Nephron progenitor cell (in vitro differentiated cells): ENCODE data around the gene CAPZA1.

ENCODE experiments used
- DNase-seq: peaks from one replicate; pipeline ENCODE4 v3.0.0; 2021
- H3K27ac Mint-ChIP-seq: 2 replicates; pipeline ENCODE4 v1.8.0; 2021; ENCODE audit warnings: mild to moderate bottlenecking, moderate library complexity, mixed read lengths
- H3K27me3 Mint-ChIP-seq: 2 replicates; pipeline ENCODE4 v1.8.0; 2021; ENCODE audit warnings: mild to moderate bottlenecking, low read depth, mixed read lengths; ENCODE audit not compliant: poor library complexity
- H3K36me3 Mint-ChIP-seq: 2 replicates; pipeline ENCODE4 v1.8.0; 2021; ENCODE audit warnings: low read depth, mixed read lengths
- H3K4me1 Mint-ChIP-seq: 2 replicates; pipeline ENCODE4 v1.8.0; 2021; ENCODE audit warnings: mixed read lengths
- H3K4me3 Mint-ChIP-seq: 2 replicates; pipeline ENCODE4 v1.8.0; 2021; ENCODE audit warnings: mild to moderate bottlenecking, moderate library complexity, mixed read lengths
- H3K9me3 Mint-ChIP-seq: 2 replicates; pipeline ENCODE4 v1.8.0; 2021; ENCODE audit warnings: mild to moderate bottlenecking, moderate library complexity, mixed read lengths
- CTCF ChIP-seq: fragments of 200-600 bp; sonication (generic); IDR thresholded peaks from 2 replicates; pipeline ENCODE4 v1.5.0; 2021; ENCODE audit warnings: antibody characterized with exemption

Gene CAPZA1

GRCh38 chr1:112619518-112620376, at the start of gene CAPZA1:
TSS of gene CAPZA1 (plus strand) at chr1:112619832. CDS start at chr1:112619845, 13 bp downstream.
- H3K27me3 Mint-ChIP-seq = no peaks in the 10 kb centered on the region
- DNase-seq = peak; percentile 82
- H3K27ac Mint-ChIP-seq = peak within 1 kb of the TSS; percentile 100
- peak within 1 kb of the TSS; percentile 100 for H3K4me3 Mint-ChIP-seq
- H3K36me3 Mint-ChIP-seq = peaks cover 12% of the 10 kb centered on the region
- peaks cover 36% of the 10 kb centered on the region for H3K4me1 Mint-ChIP-seq
- no peak for TF ChIP-seq CTCF
- no peaks in the 10 kb centered on the region for H3K9me3 Mint-ChIP-seq

GRCh38 chr1:112575154-112575804, 44.4 kb upstream of the CAPZA1 start:
- no peaks in the 10 kb centered on the region for H3K27me3 Mint-ChIP-seq
- no peak overlapping the region for H3K4me3 Mint-ChIP-seq
- H3K4me1 Mint-ChIP-seq = no peaks in the 10 kb centered on the region
- H3K27ac Mint-ChIP-seq = no peak overlapping the region
- TF ChIP-seq CTCF = no peak
- no peak for DNase-seq
- peaks cover 10% of the 10 kb centered on the region for H3K9me3 Mint-ChIP-seq
- peaks cover 60% of the 10 kb centered on the region for H3K36me3 Mint-ChIP-seq

GRCh38 chr1:112576240-112576639, 43.4 kb upstream of the CAPZA1 start:
- Mint-ChIP-seq H3K27ac (no peak overlapping the region), H3K36me3 (peaks cover 63% of the 10 kb centered on the region), H3K9me3 (peaks cover 10% of the 10 kb centered on the region), H3K27me3 (no peaks in the 10 kb centered on the region), H3K4me3 (no peak overlapping the region), H3K4me1 (no peaks in the 10 kb centered on the region)
- no peak for TF ChIP-seq CTCF
- DNase-seq = no peak

- H3K4me1 Mint-ChIP-seq = no peaks in the 10 kb centered on the region
- H3K27me3 Mint-ChIP-seq = no peaks in the 10 kb centered on the region
- H3K27ac Mint-ChIP-seq = no peak overlapping the region
- H3K36me3 Mint-ChIP-seq = peaks cover 47% of the 10 kb centered on the region
- no peak for TF ChIP-seq CTCF
- H3K4me3 Mint-ChIP-seq = no peak overlapping the region
- no peak for DNase-seq
- H3K9me3 Mint-ChIP-seq = no peaks in the 10 kb centered on the region
These were observed 39.7 kb upstream of the CAPZA1 start for GRCh38 chr1:112579801-112580510.

GRCh38 chr1:112581586-112582192, 37.9 kb upstream of the CAPZA1 start:
- no peaks in the 10 kb centered on the region for H3K9me3 Mint-ChIP-seq
- no peaks in the 10 kb centered on the region for H3K27me3 Mint-ChIP-seq
- no peak for DNase-seq
- H3K27ac Mint-ChIP-seq = no peak overlapping the region
- no peak for TF ChIP-seq CTCF
- H3K36me3 Mint-ChIP-seq = peaks cover 37% of the 10 kb centered on the region
- H3K4me1 Mint-ChIP-seq = no peaks in the 10 kb centered on the region
- H3K4me3 Mint-ChIP-seq = no peak overlapping the region
